SK-N-SH treated with all-trans-retinoic acid at 6 μM for 48 hours (cell line): ENCODE measurements around the gene ZNF578.
"Not testable (repeated sequence)": the region's sequence is repeated elsewhere in the genome, so short reads cannot be mapped to it uniquely, and the experiment has no call there.

ENCODE experiments used
- ATAC-seq: fragments of 200-7000 bp; cut with Tn5 transposase; 3 replicates; pipeline ENCODE4 v1.9.1; 2020; ENCODE audit warnings: mild to moderate bottlenecking, moderate library complexity
- ARNTL ChIP-seq: fragments of 450-650 bp; formaldehyde crosslinking; IDR thresholded peaks from 2 replicates; pipeline ENCODE4 v1.5.0; 2020; ENCODE audit warnings: low read depth, mild to moderate bottlenecking, moderate library complexity, borderline replicate concordance
- BACH2 ChIP-seq: fragments of 250-450 bp; sonication (Bioruptor Pico); IDR thresholded peaks from 2 replicates; pipeline ENCODE4 v1.9.0; 2021; ENCODE audit warnings: mild to moderate bottlenecking, borderline replicate concordance
- CSDC2 ChIP-seq: fragments of 250-450 bp; sonication (Bioruptor Pico); IDR thresholded peaks from 2 replicates; pipeline ENCODE4 v1.5.0; 2020; ENCODE audit warnings: mild to moderate bottlenecking, moderate library complexity
- ESRRG ChIP-seq: fragments of 250-450 bp; sonication (Bioruptor Pico); IDR thresholded peaks from 2 replicates; pipeline ENCODE4 v1.6.1; 2021; ENCODE audit warnings: mild to moderate bottlenecking
- GLIS3 ChIP-seq: fragments of 250-450 bp; sonication (Bioruptor Pico); IDR thresholded peaks from 2 replicates; pipeline ENCODE4 v1.5.0; 2020; ENCODE audit warnings: mild to moderate bottlenecking, moderate library complexity
- ISL1 ChIP-seq: fragments of 250-450 bp; sonication (Bioruptor Pico); IDR thresholded peaks from 2 replicates; pipeline ENCODE4 v2.1.2; 2022; ENCODE audit warnings: mild to moderate bottlenecking, moderate library complexity
- OSR1 ChIP-seq: fragments of 250-450 bp; sonication (Bioruptor Pico); IDR thresholded peaks from 2 replicates; pipeline ENCODE4 v1.8.0; 2022; ENCODE audit warnings: moderate library complexity, mild to moderate bottlenecking, inconsistent platforms
- PPARA ChIP-seq: fragments of 250-450 bp; sonication (Bioruptor Pico); IDR thresholded peaks from 2 replicates; pipeline ENCODE4 v1.5.0; 2020; ENCODE audit warnings: mild to moderate bottlenecking, borderline replicate concordance
- RARB ChIP-seq: fragments of 250-450 bp; sonication (Bioruptor Pico); IDR thresholded peaks from 2 replicates; pipeline ENCODE4 v1.8.0; 2021; ENCODE audit warnings: mild to moderate bottlenecking, moderate library complexity
- SNAI2 ChIP-seq: fragments of 250-450 bp; sonication (Bioruptor Pico); IDR thresholded peaks from 2 replicates; pipeline ENCODE4 v1.5.0; 2020; ENCODE audit warnings: mild to moderate bottlenecking, moderate library complexity
- TCF4 ChIP-seq: fragments of 250-450 bp; sonication (Bioruptor Pico); IDR thresholded peaks from 2 replicates; pipeline ENCODE4 v1.8.0; 2021; ENCODE audit warnings: mild to moderate bottlenecking, moderate library complexity, borderline replicate concordance
- TOX ChIP-seq: fragments of 250-450 bp; sonication (Bioruptor Pico); IDR thresholded peaks from 2 replicates; pipeline ENCODE4 v1.8.0; 2021; ENCODE audit warnings: mild to moderate bottlenecking, moderate library complexity, borderline replicate concordance
- ZC3H10 ChIP-seq: fragments of 250-450 bp; sonication (Bioruptor Pico); IDR thresholded peaks from 2 replicates; pipeline ENCODE4 v1.5.1; 2021; ENCODE audit warnings: mild to moderate bottlenecking, moderate library complexity
- ZFP3 ChIP-seq: fragments of 250-450 bp; sonication (Bioruptor Pico); IDR thresholded peaks from 2 replicates; pipeline ENCODE4 v1.5.0; 2020; ENCODE audit warnings: mild to moderate bottlenecking, moderate library complexity
- ZNF565 ChIP-seq: fragments of 450-650 bp; formaldehyde crosslinking; conservative IDR thresholded peaks from 2 replicates; pipeline ENCODE4 v1.5.0; 2020; ENCODE audit warnings: low read depth, mild to moderate bottlenecking, moderate library complexity
- ZNF70 ChIP-seq: fragments of 450-650 bp; formaldehyde crosslinking; IDR thresholded peaks from 2 replicates; pipeline ENCODE4 v1.5.0; 2020; ENCODE audit warnings: mild to moderate bottlenecking, moderate library complexity
- ZNF8 ChIP-seq: fragments of 450-650 bp; formaldehyde crosslinking; IDR thresholded peaks from 2 replicates; pipeline ENCODE4 v1.5.0; 2020; ENCODE audit warnings: mild to moderate bottlenecking, moderate library complexity
- TF ChIP-seq, protein P1 (sequence below): fragments of 250-450 bp; sonication (Bioruptor Pico); IDR thresholded peaks from 2 replicates; pipeline ENCODE4 v1.5.1; 2020; ENCODE audit warnings: low read depth, mild to moderate bottlenecking, moderate library complexity
- TF ChIP-seq, protein P2 (sequence below): fragments of 250-450 bp; sonication (Bioruptor Pico); IDR thresholded peaks from 2 replicates; pipeline ENCODE4 v1.8.0; 2020; ENCODE audit warnings: mild to moderate bottlenecking, moderate library complexity, borderline replicate concordance
- TF ChIP-seq, protein P3 (sequence below): fragments of 250-450 bp; sonication (Bioruptor Pico); IDR thresholded peaks from 2 replicates; pipeline ENCODE4 v1.8.0; 2021; ENCODE audit warnings: low read depth, mild to moderate bottlenecking, moderate library complexity, borderline replicate concordance
- TF ChIP-seq, protein P4 (sequence below): fragments of 250-450 bp; sonication (Bioruptor Pico); IDR thresholded peaks from 2 replicates; pipeline ENCODE4 v1.5.0; 2020; ENCODE audit warnings: mild to moderate bottlenecking, moderate library complexity

Gene ZNF578

GRCh38 chr19:52536448-52536800 lies 83.1 kb downstream of the ZNF578 start:
- TF ChIP-seq GLIS3 (no peak), BACH2 (CRISPR knock-in tag) (no peak), TOX (no peak), ZNF8 (CRISPR knock-in tag) (no peak), ZC3H10 (CRISPR knock-in tag) (no peak), OSR1 (CRISPR knock-in tag) (no peak), ZNF70 (CRISPR knock-in tag) (no peak)
- TF ChIP-seq, protein P1, sequence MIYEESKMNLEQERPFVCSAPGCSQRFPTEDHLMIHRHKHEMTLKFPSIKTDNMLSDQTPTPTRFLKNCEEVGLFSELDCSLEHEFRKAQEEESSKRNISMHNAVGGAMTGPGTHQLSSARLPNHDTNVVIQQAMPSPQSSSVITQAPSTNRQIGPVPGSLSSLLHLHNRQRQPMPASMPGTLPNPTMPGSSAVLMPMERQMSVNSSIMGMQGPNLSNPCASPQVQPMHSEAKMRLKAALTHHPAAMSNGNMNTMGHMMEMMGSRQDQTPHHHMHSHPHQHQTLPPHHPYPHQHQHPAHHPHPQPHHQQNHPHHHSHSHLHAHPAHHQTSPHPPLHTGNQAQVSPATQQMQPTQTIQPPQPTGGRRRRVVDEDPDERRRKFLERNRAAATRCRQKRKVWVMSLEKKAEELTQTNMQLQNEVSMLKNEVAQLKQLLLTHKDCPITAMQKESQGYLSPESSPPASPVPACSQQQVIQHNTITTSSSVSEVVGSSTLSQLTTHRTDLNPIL (CRISPR knock-in tag): no peak
- TF ChIP-seq, all 23 proteins: peak for 0

GRCh38 chr19:52538815-52539214 lies 85.5 kb downstream of the ZNF578 start:
- ATAC-seq: not testable (repeated sequence)

More at GRCh38 chr19:52536448-52536800, 83.1 kb downstream of the ZNF578 start:
- peak; percentile 50 for ATAC-seq

DNA sequence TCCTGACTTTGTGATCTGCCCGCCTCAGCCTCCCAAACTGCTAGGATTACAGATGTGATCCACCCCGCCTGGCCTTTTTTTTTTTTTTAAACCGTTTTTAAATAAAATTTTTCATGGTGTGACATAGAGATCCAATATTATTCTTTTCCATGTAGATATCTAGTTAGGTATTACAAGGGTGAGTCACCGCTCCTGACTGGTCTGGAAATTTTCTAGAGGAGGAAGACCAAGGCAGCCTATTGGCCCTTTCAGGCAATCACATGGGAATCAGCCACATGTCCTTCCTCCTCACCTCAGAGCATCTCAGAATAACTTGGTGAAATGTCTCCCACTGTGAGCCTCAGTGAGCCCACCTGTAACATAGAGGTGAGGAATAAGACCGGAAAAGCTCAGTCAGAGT lies 87.8 kb downstream of the ZNF578 start:
- not testable (repeated sequence) for ATAC-seq

GRCh38 chr19:52541608-52542007 lies 88.3 kb downstream of the ZNF578 start:
- ATAC-seq: no peak
- TF ChIP-seq, protein P1 (CRISPR knock-in tag): no peak
- TF ChIP-seq, protein P2, sequence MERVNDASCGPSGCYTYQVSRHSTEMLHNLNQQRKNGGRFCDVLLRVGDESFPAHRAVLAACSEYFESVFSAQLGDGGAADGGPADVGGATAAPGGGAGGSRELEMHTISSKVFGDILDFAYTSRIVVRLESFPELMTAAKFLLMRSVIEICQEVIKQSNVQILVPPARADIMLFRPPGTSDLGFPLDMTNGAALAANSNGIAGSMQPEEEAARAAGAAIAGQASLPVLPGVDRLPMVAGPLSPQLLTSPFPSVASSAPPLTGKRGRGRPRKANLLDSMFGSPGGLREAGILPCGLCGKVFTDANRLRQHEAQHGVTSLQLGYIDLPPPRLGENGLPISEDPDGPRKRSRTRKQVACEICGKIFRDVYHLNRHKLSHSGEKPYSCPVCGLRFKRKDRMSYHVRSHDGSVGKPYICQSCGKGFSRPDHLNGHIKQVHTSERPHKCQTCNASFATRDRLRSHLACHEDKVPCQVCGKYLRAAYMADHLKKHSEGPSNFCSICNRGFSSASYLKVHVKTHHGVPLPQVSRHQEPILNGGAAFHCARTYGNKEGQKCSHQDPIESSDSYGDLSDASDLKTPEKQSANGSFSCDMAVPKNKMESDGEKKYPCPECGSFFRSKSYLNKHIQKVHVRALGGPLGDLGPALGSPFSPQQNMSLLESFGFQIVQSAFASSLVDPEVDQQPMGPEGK: no peak
- TF ChIP-seq ZNF565 (CRISPR knock-in tag) (no peak), ZNF70 (CRISPR knock-in tag) (no peak), TCF4 (no peak), ZC3H10 (CRISPR knock-in tag) (no peak), OSR1 (CRISPR knock-in tag) (no peak), ZFP3 (no peak), CSDC2 (CRISPR knock-in tag) (no peak), TOX (no peak), RARB (no peak), PPARA (no peak), ARNTL (CRISPR knock-in tag) (no peak), SNAI2 (no peak), ZNF8 (CRISPR knock-in tag) (no peak), BACH2 (CRISPR knock-in tag) (no peak), ISL1 (CRISPR knock-in tag) (no peak), ESRRG (CRISPR knock-in tag) (no peak)
- TF ChIP-seq, protein P3, sequence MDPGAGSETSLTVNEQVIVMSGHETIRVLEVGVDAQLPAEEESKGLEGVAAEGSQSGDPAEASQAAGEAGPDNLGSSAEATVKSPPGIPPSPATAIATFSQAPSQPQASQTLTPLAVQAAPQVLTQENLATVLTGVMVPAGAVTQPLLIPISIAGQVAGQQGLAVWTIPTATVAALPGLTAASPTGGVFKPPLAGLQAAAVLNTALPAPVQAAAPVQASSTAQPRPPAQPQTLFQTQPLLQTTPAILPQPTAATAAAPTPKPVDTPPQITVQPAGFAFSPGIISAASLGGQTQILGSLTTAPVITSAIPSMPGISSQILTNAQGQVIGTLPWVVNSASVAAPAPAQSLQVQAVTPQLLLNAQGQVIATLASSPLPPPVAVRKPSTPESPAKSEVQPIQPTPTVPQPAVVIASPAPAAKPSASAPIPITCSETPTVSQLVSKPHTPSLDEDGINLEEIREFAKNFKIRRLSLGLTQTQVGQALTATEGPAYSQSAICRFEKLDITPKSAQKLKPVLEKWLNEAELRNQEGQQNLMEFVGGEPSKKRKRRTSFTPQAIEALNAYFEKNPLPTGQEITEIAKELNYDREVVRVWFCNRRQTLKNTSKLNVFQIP (CRISPR knock-in tag): no peak

DNA sequence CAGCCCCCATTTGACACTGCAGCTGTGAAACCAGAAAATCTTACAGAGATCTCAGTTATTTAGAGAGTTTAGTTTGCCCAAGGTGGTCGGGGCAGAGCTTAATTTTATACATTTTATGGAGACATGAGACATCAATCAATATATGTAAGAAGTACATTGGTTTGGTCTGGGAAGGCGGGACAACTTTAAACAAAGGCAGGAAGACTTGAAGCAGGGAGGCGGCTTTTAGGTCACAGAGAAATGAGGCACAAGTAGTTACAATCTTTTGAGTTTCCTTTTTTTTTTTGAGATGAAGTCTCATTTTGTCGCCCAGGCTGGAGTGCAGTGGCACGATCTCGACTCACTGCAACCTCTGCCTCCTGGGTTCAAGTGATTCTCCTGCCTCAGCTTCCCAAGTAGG lies 89.2 kb downstream of the ZNF578 start:
- ATAC-seq: not testable (repeated sequence)

DNA sequence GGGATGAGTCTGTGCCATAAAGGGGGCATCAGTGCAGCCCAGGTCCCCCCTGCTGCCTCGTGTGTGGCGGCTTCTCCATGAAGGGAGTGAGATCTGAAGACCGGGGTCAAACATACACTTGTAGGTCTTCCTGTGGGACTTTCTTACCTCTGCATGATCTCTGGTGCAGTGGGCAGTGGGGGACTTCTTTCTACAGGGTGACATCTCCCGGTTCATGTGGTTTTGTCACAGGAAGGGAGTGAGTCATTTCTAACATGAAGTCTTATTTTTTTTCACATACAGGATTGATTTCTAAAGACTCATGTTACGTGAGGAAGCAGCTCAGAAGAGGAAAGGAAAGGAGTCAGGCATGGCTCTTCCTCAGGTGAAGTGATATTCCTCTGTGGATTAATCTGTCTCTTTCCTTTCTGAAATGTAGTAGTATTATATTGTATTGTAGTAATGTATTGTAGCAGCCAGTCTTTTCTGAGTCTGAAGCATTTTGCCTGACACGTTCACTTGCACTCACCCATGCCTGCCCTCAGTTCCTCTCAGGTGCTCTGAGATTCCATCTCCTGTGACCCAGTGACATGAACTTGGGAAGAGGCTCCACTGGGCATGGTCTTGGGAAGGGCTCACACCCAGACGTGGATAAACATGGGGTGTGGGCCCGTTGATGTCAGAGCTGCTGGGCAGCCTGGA lies 89.8 kb downstream of the ZNF578 start:
- ATAC-seq: no peak
- no peak for TF ChIP-seq ZNF565 (CRISPR knock-in tag)
- no peak for TF ChIP-seq ZNF70 (CRISPR knock-in tag)
- no peak for TF ChIP-seq CSDC2 (CRISPR knock-in tag)
- TF ChIP-seq ZFP3: no peak
- TF ChIP-seq, protein P3 (CRISPR knock-in tag): no peak
- no peak for TF ChIP-seq ESRRG (CRISPR knock-in tag)
- TF ChIP-seq, protein P4, sequence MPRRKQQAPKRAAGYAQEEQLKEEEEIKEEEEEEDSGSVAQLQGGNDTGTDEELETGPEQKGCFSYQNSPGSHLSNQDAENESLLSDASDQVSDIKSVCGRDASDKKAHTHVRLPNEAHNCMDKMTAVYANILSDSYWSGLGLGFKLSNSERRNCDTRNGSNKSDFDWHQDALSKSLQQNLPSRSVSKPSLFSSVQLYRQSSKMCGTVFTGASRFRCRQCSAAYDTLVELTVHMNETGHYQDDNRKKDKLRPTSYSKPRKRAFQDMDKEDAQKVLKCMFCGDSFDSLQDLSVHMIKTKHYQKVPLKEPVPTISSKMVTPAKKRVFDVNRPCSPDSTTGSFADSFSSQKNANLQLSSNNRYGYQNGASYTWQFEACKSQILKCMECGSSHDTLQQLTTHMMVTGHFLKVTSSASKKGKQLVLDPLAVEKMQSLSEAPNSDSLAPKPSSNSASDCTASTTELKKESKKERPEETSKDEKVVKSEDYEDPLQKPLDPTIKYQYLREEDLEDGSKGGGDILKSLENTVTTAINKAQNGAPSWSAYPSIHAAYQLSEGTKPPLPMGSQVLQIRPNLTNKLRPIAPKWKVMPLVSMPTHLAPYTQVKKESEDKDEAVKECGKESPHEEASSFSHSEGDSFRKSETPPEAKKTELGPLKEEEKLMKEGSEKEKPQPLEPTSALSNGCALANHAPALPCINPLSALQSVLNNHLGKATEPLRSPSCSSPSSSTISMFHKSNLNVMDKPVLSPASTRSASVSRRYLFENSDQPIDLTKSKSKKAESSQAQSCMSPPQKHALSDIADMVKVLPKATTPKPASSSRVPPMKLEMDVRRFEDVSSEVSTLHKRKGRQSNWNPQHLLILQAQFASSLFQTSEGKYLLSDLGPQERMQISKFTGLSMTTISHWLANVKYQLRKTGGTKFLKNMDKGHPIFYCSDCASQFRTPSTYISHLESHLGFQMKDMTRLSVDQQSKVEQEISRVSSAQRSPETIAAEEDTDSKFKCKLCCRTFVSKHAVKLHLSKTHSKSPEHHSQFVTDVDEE (CRISPR knock-in tag): no peak
- TF ChIP-seq ISL1 (CRISPR knock-in tag): no peak
- TF ChIP-seq PPARA: no peak
